Measurements from ENCODE around the gene LIN28A. TPM values are rescaled to one million over a fixed set of nuclear protein-coding genes. Genes with fewer than 3 reads are reported as not detected.

LIN28A gene
- polyA plus RNA-seq, 1 donor, result 0.03 TPM

DNA sequence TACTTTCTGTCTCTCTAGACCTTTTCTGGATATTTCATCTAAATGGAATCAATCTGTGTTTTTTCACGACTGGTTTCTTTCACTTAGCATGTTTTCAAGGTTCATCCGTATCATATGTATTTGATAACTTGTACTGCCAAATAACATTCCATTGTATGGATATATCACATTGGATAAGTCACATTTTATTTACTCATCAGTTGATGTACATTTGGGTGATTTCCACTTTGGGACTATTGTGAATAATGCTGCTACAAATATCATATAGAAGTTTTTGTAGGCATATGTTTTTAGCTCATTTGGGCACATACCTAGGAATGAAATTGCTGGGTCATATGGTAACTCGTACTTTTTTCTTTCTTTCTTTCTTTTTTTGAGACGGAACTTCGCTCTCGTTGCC, 68.4 kb downstream of the LIN28A start:
- H3K4me1 ChIP-seq (ENCODE audit: control insufficient read depth, insufficient read depth, low read length), result peaks cover 10% of the 10 kb centered on the region
- H3K9me3 ChIP-seq (ENCODE audit: control insufficient read depth, low read depth, low read length), result no peaks in the 10 kb centered on the region
- H3K36me3 ChIP-seq (ENCODE audit: control insufficient read depth, insufficient read depth, low read length), result peaks cover 30% of the 10 kb centered on the region
- no peak for DNase-seq
- no peaks in the 10 kb centered on the region for H3K27me3 ChIP-seq (ENCODE audit: control insufficient read depth, insufficient read depth, low read length)
- H3K27ac ChIP-seq (ENCODE audit: low read length), result no peak overlapping the region
- no peak overlapping the region for H3K4me3 ChIP-seq (ENCODE audit: low read length)
- 100% methylated on average over 1 of the region's 6 CpGs for WGBS (ENCODE audit: insufficient coverage, low lambda C conversion rate)

Other genes with a start within 250 kb of the LIN28A start
- gene C1orf232, start 241.9 kb upstream of the LIN28A start, polyA plus RNA-seq, result not detected
- 30.4 TPM for gene ZNF593, start 240.9 kb upstream of the LIN28A start, polyA plus RNA-seq
- gene ZNF593OS, start 239.0 kb upstream of the LIN28A start, polyA plus RNA-seq, result 1.2 TPM
- gene CNKSR1, start 233.3 kb upstream of the LIN28A start, polyA plus RNA-seq, result 109 TPM
- 0.12 TPM for gene CATSPER4, start 220.2 kb upstream of the LIN28A start, polyA plus RNA-seq
- gene CEP85, start 176.6 kb upstream of the LIN28A start, polyA plus RNA-seq, result 11.7 TPM
- gene SH3BGRL3, start 130.7 kb upstream of the LIN28A start, polyA plus RNA-seq, result 87.3 TPM
- gene UBXN11, start 104.2 kb upstream of the LIN28A start, polyA plus RNA-seq, result 40.1 TPM
- 25.3 TPM for gene CD52, start 92.9 kb upstream of the LIN28A start, polyA plus RNA-seq
- gene CRYBG2, start 56.7 kb upstream of the LIN28A start, polyA plus RNA-seq, result 3.9 TPM
- gene ZNF683, start 38.1 kb upstream of the LIN28A start, polyA plus RNA-seq, result 0.27 TPM
- 35.2 TPM for gene DHDDS, start 21.5 kb downstream of the LIN28A start, polyA plus RNA-seq
- gene HMGN2, start 61.6 kb downstream of the LIN28A start, polyA plus RNA-seq, result 671 TPM
- gene RPS6KA1, start 118.9 kb downstream of the LIN28A start, polyA plus RNA-seq, result 98.2 TPM

Data from large intestine (tissue), 3 donors.